22Rv1 (cell line): ENCODE measurements around the gene HIPK3.

Source experiments
- H3K27ac ChIP-seq: fragments of 450-650 bp; 2 replicates; pipeline ENCODE4 v1.5.1; 2017
- ZFX ChIP-seq: fragments of 450-650 bp; IDR thresholded peaks from 2 replicates; pipeline ENCODE4 v1.6.1; 2017; ENCODE audit warnings: antibody characterized with exemption, borderline replicate concordance
- TF ChIP-seq, protein P1 (sequence below): fragments of 450-650 bp; IDR thresholded peaks from 2 replicates; pipeline ENCODE4 v1.5.1; 2017; ENCODE audit warnings: mild to moderate bottlenecking

The HIPK3 gene

DNA sequence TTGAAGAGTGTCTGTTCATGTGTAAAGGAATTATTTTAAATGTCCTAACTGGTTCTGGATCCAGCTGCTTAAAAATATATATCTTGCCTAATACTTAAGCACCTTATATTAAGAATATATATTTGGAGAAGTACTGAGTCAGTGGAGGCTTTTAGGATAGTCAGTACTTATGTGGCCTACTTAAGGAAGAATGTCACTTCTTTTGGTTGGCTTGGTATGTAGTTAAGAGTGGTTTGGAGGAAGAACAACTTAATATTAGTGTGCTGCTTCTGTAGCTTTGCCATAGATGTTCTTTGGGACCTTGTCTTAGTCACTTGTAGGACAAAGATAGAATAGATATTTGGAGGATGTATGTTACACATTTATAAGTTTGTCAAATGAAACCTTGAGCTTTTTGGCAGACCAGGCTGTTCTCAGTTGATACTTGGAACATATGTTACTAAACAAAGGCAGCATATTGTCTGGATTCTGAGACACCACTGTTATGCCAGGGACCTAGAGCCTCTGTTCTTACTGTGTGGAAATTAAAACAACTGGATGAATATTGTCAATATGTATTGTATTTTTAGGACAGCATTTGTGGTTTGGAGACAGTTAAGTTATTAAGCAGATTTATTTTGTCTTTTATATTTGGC, 4.9 kb downstream of the HIPK3 start:
- no peak overlapping the region for H3K27ac ChIP-seq
- TF ChIP-seq, protein P1, sequence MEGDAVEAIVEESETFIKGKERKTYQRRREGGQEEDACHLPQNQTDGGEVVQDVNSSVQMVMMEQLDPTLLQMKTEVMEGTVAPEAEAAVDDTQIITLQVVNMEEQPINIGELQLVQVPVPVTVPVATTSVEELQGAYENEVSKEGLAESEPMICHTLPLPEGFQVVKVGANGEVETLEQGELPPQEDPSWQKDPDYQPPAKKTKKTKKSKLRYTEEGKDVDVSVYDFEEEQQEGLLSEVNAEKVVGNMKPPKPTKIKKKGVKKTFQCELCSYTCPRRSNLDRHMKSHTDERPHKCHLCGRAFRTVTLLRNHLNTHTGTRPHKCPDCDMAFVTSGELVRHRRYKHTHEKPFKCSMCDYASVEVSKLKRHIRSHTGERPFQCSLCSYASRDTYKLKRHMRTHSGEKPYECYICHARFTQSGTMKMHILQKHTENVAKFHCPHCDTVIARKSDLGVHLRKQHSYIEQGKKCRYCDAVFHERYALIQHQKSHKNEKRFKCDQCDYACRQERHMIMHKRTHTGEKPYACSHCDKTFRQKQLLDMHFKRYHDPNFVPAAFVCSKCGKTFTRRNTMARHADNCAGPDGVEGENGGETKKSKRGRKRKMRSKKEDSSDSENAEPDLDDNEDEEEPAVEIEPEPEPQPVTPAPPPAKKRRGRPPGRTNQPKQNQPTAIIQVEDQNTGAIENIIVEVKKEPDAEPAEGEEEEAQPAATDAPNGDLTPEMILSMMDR, result no peak
- TF ChIP-seq ZFX, result no peak

DNA sequence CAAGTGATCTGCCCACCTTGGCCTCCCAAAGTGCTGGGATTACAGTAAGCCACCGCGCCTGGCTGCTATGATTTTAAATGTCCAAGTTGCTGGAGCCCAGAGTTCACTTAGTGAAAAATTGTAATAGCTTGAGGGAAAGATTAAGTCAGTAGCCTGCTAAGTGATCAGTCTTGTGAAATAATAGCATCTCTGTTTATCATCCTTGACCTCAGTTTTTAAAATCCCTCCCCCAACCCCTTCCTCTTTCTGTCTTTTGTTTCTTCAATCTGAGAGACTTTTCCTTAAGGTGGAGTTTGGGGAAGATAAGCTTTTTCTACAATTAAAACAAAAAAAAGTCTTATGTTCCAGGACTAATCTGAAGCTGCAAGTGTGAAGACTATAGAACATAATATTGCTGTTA, 6.4 kb downstream of the HIPK3 start:
- TF ChIP-seq ZFX, result no peak
- TF ChIP-seq, protein P1, result no peak
- no peak overlapping the region for H3K27ac ChIP-seq

DNA sequence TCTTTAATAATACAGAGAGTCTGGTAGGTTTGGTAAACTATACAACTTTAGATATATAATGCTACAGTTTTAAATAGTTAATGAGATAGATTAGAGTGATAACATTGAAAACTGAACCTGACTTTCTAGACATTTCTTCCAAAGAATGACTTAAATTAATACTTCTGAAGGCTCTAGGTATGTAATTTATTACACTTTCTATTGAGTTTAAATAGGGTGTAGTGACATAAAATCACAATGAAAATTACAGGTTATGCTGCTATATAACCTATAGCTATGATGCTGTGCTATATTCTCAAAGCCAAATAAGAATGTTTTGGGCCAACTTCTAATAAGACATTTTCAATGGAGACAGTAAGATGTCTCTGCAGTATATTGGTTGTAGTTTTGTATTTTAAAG, 7.7 kb downstream of the HIPK3 start:
- no peak overlapping the region for H3K27ac ChIP-seq
- TF ChIP-seq, protein P1, result no peak
- TF ChIP-seq ZFX, result no peak

DNA sequence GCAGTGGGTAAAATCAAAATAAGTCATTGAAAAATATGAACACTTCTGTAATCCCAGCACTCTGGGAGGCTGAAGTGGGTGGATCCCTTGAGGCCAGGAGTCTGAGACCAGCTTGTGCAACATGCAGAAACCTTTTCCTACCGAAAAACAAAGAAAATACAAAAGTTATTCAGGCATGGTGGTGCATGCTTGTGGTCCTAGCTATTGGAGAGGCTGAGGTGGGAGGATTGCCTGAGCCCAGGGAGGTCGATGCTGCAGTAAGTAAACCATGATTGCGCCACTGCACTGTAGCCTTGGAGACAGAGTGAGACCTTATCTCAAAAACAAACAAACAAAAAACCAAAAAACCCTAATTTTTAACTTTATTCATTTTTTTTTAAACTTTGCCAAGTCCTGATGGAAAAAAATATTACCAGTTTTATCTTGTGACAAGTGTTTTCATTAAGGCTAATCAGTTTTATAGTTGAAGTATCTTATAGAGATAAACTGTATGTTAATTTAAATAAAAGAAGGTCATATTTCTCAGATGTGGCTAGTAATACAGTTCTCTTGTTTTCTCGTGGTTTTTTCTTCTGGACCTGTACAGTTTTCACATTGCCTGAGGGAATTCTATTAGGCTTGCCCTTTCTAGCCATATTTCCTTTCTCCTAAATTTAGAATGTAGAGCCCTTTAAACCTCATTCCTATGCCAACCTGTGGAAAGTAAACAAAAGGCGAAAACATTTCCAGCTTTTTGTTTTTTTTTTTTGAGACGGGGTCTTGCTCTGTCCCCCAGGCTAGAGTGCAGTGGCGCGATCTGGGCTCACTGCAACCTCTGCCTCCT, 9.4 kb downstream of the HIPK3 start:
- no peak for TF ChIP-seq ZFX
- TF ChIP-seq, protein P1, result no peak
- no peak overlapping the region for H3K27ac ChIP-seq

DNA sequence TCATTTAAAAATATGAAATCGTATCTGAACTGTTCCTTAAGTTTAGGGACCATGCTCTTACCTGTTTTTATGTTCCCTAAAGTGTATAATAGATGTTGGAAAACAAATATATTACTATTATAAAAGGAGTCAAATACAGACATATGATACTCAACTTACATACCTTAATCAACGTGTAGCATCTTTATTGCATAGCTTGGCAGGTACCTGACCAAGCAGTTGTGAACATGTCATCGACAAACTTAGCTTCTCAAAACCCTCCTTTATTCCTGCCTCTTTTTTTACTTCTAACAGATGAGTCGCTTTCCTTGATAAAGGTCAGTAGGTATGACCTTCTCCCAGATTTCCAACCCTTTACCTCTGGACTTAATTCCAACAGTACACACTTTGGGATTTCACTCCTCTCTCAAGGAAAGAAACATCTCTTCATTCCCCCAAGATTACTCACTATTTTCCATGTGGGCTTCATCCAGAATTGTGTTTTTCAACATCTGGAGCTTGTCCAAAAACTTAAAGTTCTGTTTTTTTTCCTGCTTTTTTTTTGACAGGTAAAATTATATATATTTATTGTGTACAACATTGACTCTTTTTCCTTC, 11.9 kb downstream of the HIPK3 start:
- TF ChIP-seq, protein P1, result no peak
- no peak for TF ChIP-seq ZFX
- no peak overlapping the region for H3K27ac ChIP-seq

DNA sequence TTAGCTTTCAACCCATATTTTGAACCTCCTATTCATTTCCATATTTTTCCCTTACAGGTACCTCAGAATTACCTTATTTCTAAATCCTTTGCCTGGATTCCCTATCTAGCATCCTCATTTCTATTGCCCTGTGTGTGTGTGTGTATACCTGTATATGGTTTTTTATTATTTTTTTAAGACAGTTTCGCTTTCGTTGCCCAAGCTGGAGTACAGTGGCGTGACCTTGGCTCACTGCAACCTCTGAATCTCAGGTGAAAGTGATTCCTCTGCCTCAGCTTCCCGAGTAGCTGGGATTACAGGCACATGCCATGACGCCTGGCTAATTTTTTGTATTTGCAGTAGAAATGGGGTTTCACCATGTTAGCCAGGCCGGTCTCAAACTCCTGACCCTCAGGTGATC, 12.6 kb downstream of the HIPK3 start:
- TF ChIP-seq, protein P1, result no peak
- no peak for TF ChIP-seq ZFX

DNA sequence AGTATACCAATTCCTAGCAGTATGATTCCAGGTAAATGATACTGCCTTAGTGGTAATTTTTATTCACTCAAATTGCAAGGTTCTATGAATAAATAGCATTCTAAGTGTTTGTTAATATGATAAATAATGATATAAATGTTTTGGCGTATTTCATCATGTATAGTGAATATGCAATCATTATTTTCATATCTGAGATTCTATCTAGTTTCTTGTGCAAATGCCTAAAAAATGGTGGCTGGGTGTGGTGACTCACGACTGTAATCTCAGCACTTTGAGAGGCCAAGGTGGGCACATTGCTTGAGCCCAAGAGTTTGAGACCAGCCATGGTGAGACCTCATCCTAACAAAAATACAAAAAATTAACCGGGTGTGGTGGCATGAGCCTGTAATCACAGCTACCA, 13.9 kb downstream of the HIPK3 start:
- TF ChIP-seq, protein P1, result no peak
- no peak for TF ChIP-seq ZFX
- H3K27ac ChIP-seq, result no peak overlapping the region

More for the DNA sequence above, 12.6 kb downstream of the HIPK3 start:
- H3K27ac ChIP-seq, result no peak overlapping the region
